HepG2 (cell line): ENCODE results near the gene ETS1. TPM values are rescaled to one million over a fixed set of nuclear protein-coding genes. Genes with fewer than 3 reads are reported as not detected.

ENCODE experiments used
- ATAC-seq: fragments of 200-7000 bp; cut with Tn5 transposase; 3 replicates; pipeline ENCODE4 v1.9.1; 2020; ENCODE audit warnings: mild to moderate bottlenecking, moderate library complexity
- BruUV-seq: library from RNA; stranded (reverse); fragments of 400-500 nt; replicated peaks from 2 replicates; lab custom pipeline; 2021; lab: Mats Ljungman, UMichigan
- CTCF ChIA-PET: fragments of 300-600 bp; formaldehyde crosslinking; extraction: SDS; loops from one replicate; lab custom pipeline; 2021; ENCODE audit warnings: low total read pairs, inconsistent platforms, low intra/inter-chr PET ratio; lab: Yijun Ruan, JAX
- POLR2A ChIA-PET: fragments of 350-600 bp; sonication (Branson Sonifier 250); formaldehyde crosslinking; loops from one replicate; lab custom pipeline; 2020; ENCODE audit warnings: antibody characterized with exemption, inconsistent platforms; lab: Yijun Ruan, JAX
- DNase-seq: peaks from one replicate; pipeline ENCODE4 v3.0.0-alpha.2; 2015; ENCODE audit warnings: low spot score
- FAIRE-seq: peaks from 3 replicates; lab custom pipeline; 2011; peaks lifted over from hg19 to GRCh38; lab: Jason Lieb, UNC
- H2AFZ ChIP-seq: one replicate; pipeline ENCODE4 v1.6.1; 2011; ENCODE audit warnings: low read length, inconsistent platforms
- H3K27ac ChIP-seq: fragments of 300-600 bp; 3 replicates; pipeline ENCODE4 v1.8.0; 2011; ENCODE audit warnings: mixed run types, mild to moderate bottlenecking, mixed read lengths, low read length, inconsistent platforms; ENCODE audit not compliant: insufficient read depth; ENCODE audit errors: extremely low read length
- H3K27me3 ChIP-seq, 2 experiments: fragments of 200-600 bp in 1 of 2; 2 replicates in 1 of 2; 3 replicates in 1 of 2; pipeline versions ENCODE4 v1.6.0 to v1.8.0; 2011; ENCODE audit warnings: low read length in 2 of 2, mild to moderate bottlenecking in 2 of 2, moderate library complexity in 2 of 2, inconsistent platforms in 1 of 2; ENCODE audit not compliant: insufficient read depth in 2 of 2, control insufficient read depth in 1 of 2
- H3K36me3 ChIP-seq, 2 experiments: fragments of 200-600 bp in 1 of 2; replicated peaks in 1 of 2; 2 replicates in 1 of 2; 3 replicates in 1 of 2; pipeline versions ENCODE4 v1.5.1 to v1.8.0; 2011; ENCODE audit warnings: low read length in 2 of 2, inconsistent platforms in 1 of 2; ENCODE audit not compliant: insufficient read depth in 2 of 2, control insufficient read depth in 1 of 2
- H3K4me1 ChIP-seq: 2 replicates; pipeline ENCODE4 v1.5.1; 2012; ENCODE audit warnings: low read length, inconsistent platforms; ENCODE audit not compliant: insufficient read depth
- H3K4me2 ChIP-seq: 2 replicates; pipeline ENCODE4 v1.6.0; 2011; ENCODE audit warnings: low read depth, low read length, inconsistent platforms
- H3K4me3 ChIP-seq, 3 experiments: fragments of 200-600 bp in 1 of 3; sonication (generic), shearing (Covaris generic) in 1 of 3; replicated peaks in 1 of 3; 2 replicates each; pipeline ENCODE4 v1.5.1; 2011 to 2016; ENCODE audit warnings: low read length in 3 of 3, inconsistent platforms in 2 of 3, low read depth in 2 of 3, mild to moderate bottlenecking in 2 of 3, control low read depth in 1 of 3, mixed read lengths in 1 of 3; ENCODE audit not compliant: insufficient read depth in 1 of 3
- H3K79me2 ChIP-seq: one replicate; pipeline ENCODE4 v1.6.1; 2011; ENCODE audit warnings: low read length, inconsistent platforms; ENCODE audit not compliant: insufficient read depth
- H3K9ac ChIP-seq: 2 replicates; pipeline ENCODE4 v1.6.0; 2011; ENCODE audit warnings: mild to moderate bottlenecking, low read depth, low read length, inconsistent platforms; ENCODE audit not compliant: insufficient read depth
- H3K9me3 ChIP-seq: 2 replicates; pipeline ENCODE4 v1.5.1; 2012; ENCODE audit warnings: mild to moderate bottlenecking, low read length
- H4K20me1 ChIP-seq: 2 replicates; pipeline ENCODE4 v1.6.0; 2011; ENCODE audit warnings: inconsistent platforms, mild to moderate bottlenecking, low read length, moderate library complexity; ENCODE audit not compliant: insufficient read depth
- GMEB2 ChIP-seq: IDR thresholded peaks from 2 replicates; pipeline ENCODE4 v1.6.1; 2016; ENCODE audit warnings: missing biosample characterization, missing genetic modification reagents, low read depth
- SP2 ChIP-seq: sonication (generic); formaldehyde crosslinking; IDR thresholded peaks from 2 replicates; pipeline ENCODE4 v1.5.1; 2020; ENCODE audit warnings: mild to moderate bottlenecking, missing genetic modification reagents
- ZNF652 ChIP-seq: IDR thresholded peaks from 2 replicates; pipeline ENCODE4 v1.6.1; 2016; ENCODE audit warnings: low read depth, borderline replicate concordance
- ZNF7 ChIP-seq: IDR thresholded peaks from 2 replicates; pipeline ENCODE4 v1.6.1; 2016; ENCODE audit warnings: missing biosample characterization, missing genetic modification reagents
- ZNF761 ChIP-seq: sonication (generic); formaldehyde crosslinking; conservative IDR thresholded peaks from 2 replicates; pipeline ENCODE4 v1.4.0; 2020; ENCODE audit warnings: mild to moderate bottlenecking, missing genetic modification reagents
- WGBS: methylation state at CpG from one replicate; pipeline ENCODE4 v1.1.6; 2017; ENCODE audit warnings: low lambda C conversion rate; 5-methylcytosine and 5-hydroxymethylcytosine counted together
- in situ Hi-C: cut with HindIII; loops from 2 replicates; pipeline ENCODE4 v1.10.0; 2017; ENCODE audit warnings: low pct_unique_long_range_greater_than_20kb; ENCODE audit not compliant: extremely low pct_ligation_motif_present
- intact Hi-C: fragments of 100-400 bp; cut with micrococcal nuclease; formaldehyde crosslinking; loops from one replicate; pipeline ENCODE4 v1.10.0; 2022; ENCODE audit not compliant: unreplicated experiment
- polyA plus RNA-seq, 8 experiments: library from polyadenylated mRNA; depleted of rRNA in 3 of 8; stranded (reverse) in 7 of 8; unstranded in 1 of 8; fragments of >200 nt; fragmentation: Illumina TruSeq in 4 of 8; extraction: Trizol in 4 of 8; gene quantifications; 2 replicates each; pipeline versions ENCODE4 v1.2.1 to v1.2.3, GENCODE V29; 2011 to 2016; ENCODE audit warnings: low read depth in 4 of 8, missing spikeins in 1 of 8, mixed read lengths in 1 of 8; ENCODE audit not compliant: insufficient read depth in 1 of 8
- total RNA-seq, 5 experiments: library from RNA; depleted of rRNA; stranded (reverse); fragments of >200 nt; fragmentation: Illumina TruSeq; extraction: Trizol; gene quantifications; 2 replicates each; pipeline ENCODE4 v1.2.3, GENCODE V29; 2016; ENCODE audit warnings: low read depth in 1 of 5

The ETS1 gene
- total and polyA plus RNA-seq, 2 of the 13 experiments (the other 11 are each of a cell fraction or from before 2014, with no cell fraction given) = 0.18 to 0.34 TPM

- Histone ChIP-seq H4K20me1 (no peaks in the 10 kb centered on the region), H3K79me2 (no peaks in the 10 kb centered on the region), H3K4me3 (peak overlapping the region in 2 of 3 experiments; percentile 17 to 56; a peak in 1 of 6 replicates), H3K36me3 (no peaks in the 10 kb centered on the region), H3K4me1 (peaks cover 20% of the 10 kb centered on the region), H3K9me3 (no peaks in the 10 kb centered on the region)
- DNase-seq (no peak), FAIRE-seq (no peak)
- no TSS peak for BruUV-seq
- WGBS = 46% methylated on average over 7 of the region's 8 CpGs
- POLR2A ChIA-PET = interaction anchor here (1.0 to 1.7 kb wide), 4 partner anchors 25 to 90 kb away, joined by 3 to 13 read pairs (median 5); no protein-coding TSS in a partner anchor
- peak; percentile 76; the same call in 1 of the 2 replicates for TF ChIP-seq ZNF652 (CRISPR knock-in tag)
- TF ChIP-seq ZNF761 (CRISPR knock-in tag) = no peak
- TF ChIP-seq, all 625 proteins: peak for 1
- no peak for ATAC-seq
- H3K27me3 ChIP-seq = no peaks in the 10 kb centered on the region
- peak overlapping the region; percentile 75 for H3K9ac ChIP-seq
- in situ Hi-C loops = no loop called here
- intact Hi-C loops = loop anchor here (2.0 kb wide), 1 partner anchor 25 kb away; no protein-coding TSS in a partner anchor
- CTCF ChIA-PET = no interaction called here
- no peak overlapping the region for H2AFZ ChIP-seq
- H3K27ac ChIP-seq = peak overlapping the region; percentile 73
- peak overlapping the region; percentile 75 for H3K4me2 ChIP-seq
Observed at GRCh38 chr11:128424271-128424711, 163.1 kb downstream of the ETS1 start.

DNA sequence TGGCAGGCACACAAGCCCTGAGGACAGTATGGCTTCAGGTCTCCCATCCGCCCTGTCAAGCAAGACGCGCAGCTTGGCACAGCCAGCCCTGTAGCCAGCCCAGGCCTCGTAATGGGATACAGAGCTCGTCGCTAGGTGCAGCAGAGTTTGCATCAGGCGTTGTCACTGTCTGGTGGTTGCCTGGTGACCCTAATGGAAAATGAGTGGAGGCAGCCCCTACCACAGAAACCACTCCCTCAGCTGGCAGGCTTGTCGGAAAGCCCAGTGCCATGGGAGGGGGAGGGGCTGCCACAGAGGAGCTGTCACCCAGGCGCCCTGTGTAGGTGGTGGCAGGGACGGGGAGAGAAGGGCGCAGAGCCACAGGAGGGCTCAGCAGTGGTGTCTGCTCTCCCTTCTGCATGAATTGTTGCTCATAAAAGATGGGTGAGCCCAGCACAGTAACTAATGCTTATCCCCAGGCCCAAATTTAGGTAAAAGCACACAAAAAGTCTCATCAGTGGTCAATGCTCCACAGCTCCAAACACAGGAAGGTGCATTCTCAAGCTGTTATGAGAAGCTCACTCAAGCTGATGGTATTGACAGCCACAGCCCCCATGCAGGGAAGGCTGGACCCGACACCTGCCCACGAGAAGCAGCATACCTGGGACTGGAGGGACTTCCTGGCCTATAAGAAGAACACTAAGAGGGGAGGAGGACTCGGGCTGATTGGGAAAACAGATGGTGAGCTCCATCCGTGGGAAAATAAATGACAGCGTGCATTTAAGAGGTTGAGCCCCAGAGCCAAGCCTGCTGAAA lies 164.6 kb downstream of the ETS1 start:
- Histone ChIP-seq H3K4me3 (no peak overlapping the region), H3K27ac (no peak overlapping the region), H3K36me3 (no peaks in the 10 kb centered on the region), H2AFZ (no peak overlapping the region), H3K27me3 (no peaks in the 10 kb centered on the region), H4K20me1 (no peaks in the 10 kb centered on the region), H3K9me3 (no peaks in the 10 kb centered on the region), H3K79me2 (no peaks in the 10 kb centered on the region), H3K4me1 (peaks cover 20% of the 10 kb centered on the region), H3K9ac (no peak overlapping the region), H3K4me2 (no peak overlapping the region)
- ChIA-PET CTCF (no interaction called here), POLR2A (no interaction called here)
- ATAC-seq (no peak), DNase-seq (no peak), FAIRE-seq (no peak)
- 51% methylated on average over 9 of the region's 16 CpGs for WGBS
- TF ChIP-seq GMEB2 (CRISPR knock-in tag) (no peak), SP2 (CRISPR knock-in tag) (no peak), ZNF7 (CRISPR knock-in tag) (no peak)
- in situ Hi-C loops = no loop called here
- BruUV-seq = no TSS peak
- intact Hi-C loops = no loop called here
